GM12872 (cell line): Measurements from ENCODE around the gene MAST4.

Experiments
- TF ChIP-seq, protein P1 (sequence below): IDR thresholded peaks from 3 replicates; pipeline ENCODE4 v1.5.1; 2011; ENCODE audit warnings: low read depth, mild to moderate bottlenecking, low read length, moderate library complexity; ENCODE audit not compliant: insufficient read depth

Gene MAST4

DNA sequence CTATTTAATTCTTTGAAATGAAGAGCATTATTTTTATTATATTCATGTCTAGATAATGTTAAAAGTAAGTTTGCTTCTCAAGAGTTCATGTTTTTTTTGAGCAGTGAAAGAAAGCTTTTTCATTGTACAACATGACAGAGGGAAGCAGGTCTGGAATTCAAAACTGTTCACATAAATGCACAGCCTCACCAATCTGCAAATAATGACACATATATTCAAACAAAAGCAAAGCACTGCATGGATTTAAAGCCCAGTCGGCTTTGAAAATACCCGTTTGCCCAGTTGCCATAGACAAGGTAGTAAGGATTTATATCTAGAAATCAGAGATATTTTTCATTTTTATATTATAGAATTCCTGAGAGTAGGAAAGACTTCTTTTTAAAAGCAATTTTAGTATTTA, 398.6 kb downstream of the MAST4 start:
- TF ChIP-seq, protein P1, sequence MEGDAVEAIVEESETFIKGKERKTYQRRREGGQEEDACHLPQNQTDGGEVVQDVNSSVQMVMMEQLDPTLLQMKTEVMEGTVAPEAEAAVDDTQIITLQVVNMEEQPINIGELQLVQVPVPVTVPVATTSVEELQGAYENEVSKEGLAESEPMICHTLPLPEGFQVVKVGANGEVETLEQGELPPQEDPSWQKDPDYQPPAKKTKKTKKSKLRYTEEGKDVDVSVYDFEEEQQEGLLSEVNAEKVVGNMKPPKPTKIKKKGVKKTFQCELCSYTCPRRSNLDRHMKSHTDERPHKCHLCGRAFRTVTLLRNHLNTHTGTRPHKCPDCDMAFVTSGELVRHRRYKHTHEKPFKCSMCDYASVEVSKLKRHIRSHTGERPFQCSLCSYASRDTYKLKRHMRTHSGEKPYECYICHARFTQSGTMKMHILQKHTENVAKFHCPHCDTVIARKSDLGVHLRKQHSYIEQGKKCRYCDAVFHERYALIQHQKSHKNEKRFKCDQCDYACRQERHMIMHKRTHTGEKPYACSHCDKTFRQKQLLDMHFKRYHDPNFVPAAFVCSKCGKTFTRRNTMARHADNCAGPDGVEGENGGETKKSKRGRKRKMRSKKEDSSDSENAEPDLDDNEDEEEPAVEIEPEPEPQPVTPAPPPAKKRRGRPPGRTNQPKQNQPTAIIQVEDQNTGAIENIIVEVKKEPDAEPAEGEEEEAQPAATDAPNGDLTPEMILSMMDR = no peak

DNA sequence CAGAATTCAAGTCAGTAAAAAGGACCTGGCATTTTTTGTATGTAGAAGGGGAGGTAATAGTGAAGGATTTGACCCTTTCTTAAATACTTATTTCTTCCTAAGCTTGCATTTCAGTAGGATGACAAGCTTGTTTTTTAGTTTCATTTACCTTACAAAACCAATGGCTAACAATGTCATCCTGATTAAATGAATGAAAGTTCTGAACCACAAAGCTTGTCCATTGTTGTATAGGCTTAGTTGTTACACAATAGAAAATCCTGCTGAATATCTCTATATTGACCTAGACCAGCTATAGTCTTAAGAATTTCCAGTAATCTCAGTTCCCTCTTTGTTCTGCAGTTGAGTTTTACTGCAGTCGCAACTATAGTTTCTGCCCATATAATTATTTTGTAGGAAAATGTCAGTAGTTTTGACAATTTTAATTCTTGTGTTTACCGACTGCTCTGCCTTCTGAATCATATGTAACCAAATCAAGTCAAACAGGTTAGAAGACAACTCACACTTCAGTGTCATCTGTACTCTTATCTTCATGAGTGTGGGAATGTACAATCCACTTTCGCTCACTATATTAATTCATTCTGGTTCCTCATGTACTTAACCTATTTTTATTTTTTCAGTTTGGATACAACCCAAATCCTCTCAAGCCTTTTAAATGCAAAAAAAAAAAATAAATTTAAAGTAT, 404.7 kb downstream of the MAST4 start:
- TF ChIP-seq, protein P1 = no peak

- TF ChIP-seq, protein P1 = no peak
Measured at GRCh38 chr5:67002832-67003684, 406.9 kb downstream of the MAST4 start.

DNA sequence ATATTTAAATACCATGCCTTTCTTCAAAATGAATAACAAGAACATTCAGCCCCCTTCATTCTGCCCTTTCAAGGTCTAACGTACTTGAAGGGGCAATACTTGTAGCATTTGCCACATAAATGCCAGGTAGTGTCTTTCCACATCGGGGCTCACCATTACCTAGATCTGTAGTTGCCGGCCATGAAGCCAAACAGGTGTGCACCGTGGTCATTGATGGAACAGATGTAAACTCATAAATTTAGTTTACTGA, 407.4 kb downstream of the MAST4 start:
- TF ChIP-seq, protein P1 = no peak

DNA sequence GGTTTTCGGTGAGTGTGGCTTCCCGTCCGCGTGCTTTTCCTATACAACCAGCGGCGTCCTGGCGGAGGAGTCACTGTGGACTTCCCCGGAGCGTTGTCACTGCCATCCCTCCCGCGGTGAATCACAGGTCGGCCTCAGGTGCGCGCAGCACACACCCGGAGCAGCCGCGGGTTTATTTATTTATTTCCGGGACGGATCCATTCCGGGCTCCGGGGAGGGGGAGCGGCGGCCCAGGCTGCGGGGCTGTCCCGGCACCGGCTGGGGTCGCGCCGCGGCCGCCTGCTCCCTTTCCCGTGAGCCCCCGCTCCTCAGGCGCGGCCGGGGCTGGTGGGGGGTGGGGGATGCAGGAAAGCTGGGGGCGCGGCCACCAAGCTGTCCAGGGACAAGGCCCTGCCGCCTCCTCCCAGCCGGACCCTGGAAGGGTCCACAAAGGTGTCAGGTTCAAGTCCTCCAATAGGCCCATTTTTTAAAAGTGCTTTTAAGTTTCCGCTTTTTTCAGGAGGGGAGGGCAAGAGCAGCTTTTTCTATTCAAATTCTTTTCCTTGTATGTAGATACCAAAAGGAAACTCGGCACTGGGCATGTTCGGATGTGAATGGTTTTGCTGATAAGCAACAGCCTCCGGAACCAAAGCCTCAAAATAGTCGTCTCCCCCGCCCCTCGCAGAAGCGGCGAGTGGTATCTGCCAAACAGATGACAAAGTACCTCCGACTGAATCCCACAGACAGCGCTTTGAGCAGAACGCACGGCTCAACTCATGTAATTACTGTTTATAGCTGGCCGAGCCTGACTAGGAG, 407.9 kb downstream of the MAST4 start:
- TF ChIP-seq, protein P1 = no peak

DNA sequence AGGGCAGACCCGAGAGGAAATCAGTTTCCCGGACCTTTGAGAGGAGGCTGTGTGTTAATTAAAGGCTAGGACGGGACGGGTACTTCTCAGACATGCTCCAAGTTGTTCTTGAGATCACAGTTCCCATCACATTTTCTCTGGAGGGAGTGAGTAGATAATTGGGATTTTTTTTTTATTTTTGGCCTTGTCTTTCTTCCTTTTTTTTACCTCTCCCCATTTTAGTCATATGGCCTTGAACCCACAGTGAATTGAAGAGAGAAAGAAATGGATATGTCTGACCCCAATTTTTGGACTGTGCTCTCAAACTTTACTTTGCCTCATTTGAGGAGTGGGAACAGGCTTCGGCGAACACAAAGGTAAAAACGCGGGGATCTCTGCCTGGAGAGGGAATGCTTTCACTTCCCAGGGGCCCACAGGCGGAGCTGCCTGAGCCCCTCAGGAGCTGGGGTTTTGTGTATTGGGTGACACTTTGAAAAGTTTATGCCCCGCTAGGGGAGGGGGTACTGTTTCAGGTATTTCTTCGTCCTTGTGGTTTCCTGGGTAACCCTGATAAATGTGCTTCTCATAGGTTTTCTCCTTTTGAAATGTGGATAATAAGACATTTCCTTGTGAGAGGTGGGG, 408.6 kb downstream of the MAST4 start:
- TF ChIP-seq, protein P1 = no peak
